HG03066 (cell line): Measurements from ENCODE around the gene KTN1.

ENCODE experiments used
- ATAC-seq: cut with Tn5 transposase; IDR thresholded peaks from one replicate; pipeline ENCODE4 v1.9.1; 2021; ENCODE audit warnings: low read depth; ENCODE audit not compliant: unreplicated experiment

Gene KTN1

DNA sequence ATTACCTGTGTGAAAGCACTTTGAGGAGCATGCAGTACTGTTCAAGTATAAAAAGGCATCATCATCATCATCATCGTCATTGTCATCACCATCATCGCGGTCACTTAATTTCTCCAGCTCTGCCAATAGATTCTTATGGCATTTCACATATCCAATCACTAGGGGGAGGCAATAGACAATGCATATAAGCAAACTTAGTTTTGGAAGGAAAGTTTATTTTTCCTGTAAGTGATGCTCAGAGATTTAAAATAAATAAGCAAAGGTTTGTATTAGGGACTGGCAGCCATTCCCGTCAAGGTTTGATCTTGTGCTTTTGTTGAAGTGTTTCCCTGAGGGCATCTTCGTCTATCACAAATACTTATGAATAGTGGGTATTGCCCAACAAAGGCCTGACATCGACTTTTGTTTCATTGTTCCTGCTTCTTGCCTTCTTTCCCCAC is 127.4 kb downstream of the KTN1 start:
- no peak for ATAC-seq

DNA sequence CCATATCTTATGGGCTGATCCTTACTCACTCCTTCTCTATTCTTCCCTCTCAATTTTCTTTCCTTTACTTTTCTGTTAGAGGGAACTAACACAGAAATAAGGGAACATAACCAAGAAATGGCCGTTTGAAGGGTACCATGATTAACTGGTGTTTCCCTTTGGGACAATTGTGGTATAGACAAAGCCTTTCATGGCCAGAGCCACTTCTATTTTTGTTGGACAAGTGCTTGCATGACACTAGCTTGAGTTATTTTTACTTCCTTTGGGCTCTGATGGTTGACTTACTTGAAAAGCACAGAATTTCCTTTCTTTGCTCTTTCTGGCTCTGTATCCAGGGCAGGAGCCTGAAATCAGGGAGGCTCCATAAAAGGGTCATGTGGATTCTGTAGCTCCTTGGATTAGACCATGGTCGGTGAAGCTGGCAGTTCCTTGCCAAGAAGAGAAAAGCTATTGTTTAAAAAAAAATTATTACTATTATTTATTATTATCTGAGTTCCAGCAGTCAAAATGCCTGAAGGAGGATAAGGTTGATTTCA is 130.6 kb downstream of the KTN1 start:
- ATAC-seq = no peak

DNA sequence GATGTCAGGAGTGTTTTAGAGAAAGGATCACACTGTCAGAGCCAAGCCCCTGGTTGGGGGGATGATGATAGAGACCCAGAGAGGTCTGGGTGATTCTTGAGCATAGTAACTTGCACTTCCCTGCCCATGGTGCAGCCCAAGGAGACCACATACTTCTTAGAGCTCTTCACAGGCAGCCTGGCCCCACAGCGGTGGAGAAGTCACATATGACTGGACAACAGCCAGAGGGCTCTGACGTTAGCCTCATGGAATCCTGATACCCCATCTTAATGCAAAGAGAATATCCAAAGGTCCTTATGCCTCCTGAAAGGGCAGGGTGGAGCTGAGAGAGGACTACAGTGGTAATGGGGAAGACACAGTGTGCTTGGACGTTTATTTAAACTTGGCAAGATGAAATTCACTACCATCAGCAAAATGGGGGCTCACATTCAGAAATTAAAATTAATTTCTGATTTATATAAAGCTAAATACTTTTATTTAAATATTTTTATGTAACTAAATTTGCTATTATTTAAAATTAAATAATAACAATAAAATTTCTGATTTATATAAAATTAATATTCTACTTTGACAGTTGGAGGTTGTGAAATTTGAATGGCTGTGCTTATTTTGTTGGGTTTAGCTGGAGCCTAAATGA is 131.3 kb downstream of the KTN1 start:
- ATAC-seq = no peak

DNA sequence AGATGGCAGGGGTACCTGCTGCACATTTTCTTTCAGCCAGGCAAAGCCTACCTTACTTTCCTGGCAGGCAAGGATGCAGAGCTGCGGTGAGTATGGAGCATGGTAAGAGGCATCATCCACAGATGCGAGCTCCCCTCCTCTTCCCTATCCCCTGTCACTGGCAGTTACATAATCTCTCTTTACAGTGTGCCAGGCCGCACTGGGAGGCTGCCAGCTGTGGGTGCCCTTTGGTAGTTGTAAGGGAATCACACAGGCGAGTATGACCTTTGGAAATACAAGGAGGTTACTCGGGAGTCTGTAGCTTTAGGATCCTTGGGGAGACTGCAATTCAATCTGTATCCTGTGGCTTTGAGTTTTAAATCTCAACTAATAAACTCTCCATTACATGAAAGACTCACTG is 132.5 kb downstream of the KTN1 start:
- ATAC-seq = no peak

DNA sequence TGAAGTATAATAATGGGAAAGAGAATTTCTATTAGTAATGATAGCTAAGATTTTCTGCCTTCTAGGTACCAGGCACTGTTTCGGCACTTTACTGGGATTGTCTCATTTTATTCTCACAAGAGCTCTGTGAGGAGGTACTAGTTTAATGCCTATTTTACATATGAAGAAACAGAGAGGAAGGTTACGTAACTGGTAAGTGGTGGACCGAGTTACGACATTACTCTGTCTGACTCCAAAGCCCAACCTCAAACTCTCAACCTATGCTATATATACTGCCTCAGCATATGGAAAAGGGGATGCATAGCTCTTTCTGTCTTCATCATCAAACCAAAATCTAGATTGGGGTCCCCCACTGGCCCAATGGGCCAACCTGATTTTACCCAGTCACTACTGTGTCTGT is 133.5 kb downstream of the KTN1 start:
- no peak for ATAC-seq

DNA sequence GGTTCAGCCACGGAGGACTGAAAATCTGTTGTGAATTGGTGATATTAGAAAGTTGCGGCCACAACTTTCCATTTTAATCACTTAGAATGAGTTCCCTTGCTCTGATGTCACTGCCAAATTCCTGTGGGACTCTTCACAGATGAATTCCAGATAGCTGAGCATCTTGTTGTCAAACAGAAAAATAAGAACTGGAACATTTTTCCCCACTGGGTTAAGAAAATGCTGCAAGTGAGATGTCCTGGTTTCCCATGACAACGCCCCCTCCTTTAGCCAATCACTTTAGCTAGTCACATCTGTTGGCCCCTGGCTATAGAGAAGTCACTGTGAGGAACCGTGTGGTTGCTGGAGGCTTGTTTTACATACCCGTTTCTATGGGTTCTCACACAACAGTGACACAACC is 135.9 kb downstream of the KTN1 start:
- no peak for ATAC-seq

DNA sequence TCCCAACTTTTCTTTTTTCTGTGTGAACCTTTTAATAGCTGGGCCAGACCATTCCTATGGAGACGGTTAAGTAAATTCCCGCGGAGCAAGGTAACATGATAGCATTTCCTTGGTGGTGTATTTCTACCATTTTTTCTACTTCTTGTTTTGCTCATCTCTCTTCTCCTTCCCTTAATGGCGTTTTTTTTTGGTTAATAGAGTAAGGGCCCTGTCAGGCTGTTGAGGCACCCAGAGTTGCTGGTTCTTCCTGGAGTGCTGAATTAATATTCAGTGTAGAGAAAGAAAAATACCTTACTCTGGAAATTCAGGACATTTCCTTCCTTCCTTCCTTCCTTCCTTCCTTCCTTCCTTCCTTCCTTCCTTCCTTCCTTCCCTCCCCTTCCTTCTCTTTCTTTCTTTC is 137.6 kb downstream of the KTN1 start:
- no peak for ATAC-seq

DNA sequence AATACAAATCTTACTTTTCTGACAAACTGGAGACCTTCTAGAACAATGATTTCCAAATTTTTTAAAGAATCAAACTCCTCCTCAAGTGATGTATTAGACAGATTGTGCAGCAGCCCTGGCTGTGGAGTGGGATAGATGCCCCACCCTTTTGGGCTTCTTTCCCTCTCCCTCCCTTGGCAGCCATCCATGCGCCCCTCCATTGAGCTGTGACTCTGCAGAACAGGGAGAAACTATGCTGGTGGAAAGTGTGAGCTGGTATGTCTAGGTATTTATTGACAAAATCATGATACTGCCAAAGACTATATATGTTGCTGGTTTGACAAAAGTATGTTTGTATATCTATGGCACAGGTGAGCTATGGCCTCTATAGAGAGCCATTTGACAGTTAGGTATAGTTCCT is 138.5 kb downstream of the KTN1 start:
- no peak for ATAC-seq

DNA sequence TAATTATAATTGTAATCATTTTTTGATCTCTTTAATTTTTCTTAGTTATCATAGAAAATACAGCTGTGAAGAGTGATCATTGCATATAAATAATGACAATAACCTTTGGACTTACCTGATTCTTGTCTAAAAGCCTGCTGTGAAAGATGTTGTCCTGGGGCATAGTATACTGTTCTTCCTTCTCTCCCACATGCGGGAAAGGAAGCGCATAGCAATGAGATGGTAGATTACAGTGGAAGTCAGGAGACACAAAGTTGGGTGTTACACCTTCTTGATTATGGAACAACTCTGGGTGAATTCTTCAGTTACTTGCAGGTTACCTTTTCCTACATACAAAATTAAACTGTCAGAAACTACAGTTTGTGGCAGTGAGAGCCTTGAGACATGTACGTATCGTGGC is 140.8 kb downstream of the KTN1 start:
- ATAC-seq = no peak

DNA sequence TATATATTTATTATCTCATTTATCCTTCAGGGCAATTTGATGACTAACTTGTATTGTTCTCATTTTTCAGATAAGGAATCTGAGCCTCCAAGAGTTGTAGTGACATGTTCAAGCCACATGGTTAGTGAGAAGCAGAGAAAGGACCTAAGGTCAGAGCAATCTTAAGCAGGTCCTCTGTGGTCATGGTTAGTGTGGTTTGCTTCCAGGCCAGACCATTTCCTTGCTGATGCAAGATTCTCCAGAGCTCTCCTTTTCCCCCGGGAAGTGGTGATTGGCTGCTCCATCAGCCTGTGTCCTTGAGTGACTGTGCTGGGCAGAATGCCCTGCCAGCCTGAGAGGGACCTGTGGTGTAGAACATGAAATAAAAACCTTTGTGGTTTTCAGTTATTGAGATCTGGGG is 141.3 kb downstream of the KTN1 start:
- no peak for ATAC-seq

DNA sequence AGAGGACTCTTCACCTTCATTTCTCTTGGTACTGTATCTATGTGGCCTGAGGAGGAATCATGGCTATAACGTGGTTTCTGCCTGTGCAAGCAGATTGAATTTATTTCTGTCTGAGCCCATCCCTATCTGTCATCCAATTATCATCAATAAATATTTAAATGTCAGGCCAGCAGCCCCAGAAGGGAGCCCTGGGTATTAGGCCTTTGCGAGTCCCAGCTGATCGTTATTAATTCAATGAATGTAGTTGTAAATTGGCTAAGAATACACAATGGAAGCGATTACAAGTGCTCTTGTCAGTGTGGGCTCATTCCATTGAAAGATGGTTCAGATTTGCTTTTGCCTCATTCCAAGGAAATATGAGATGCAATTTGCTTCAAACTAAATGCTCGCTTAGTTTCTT is 142.0 kb downstream of the KTN1 start:
- ATAC-seq = no peak

DNA sequence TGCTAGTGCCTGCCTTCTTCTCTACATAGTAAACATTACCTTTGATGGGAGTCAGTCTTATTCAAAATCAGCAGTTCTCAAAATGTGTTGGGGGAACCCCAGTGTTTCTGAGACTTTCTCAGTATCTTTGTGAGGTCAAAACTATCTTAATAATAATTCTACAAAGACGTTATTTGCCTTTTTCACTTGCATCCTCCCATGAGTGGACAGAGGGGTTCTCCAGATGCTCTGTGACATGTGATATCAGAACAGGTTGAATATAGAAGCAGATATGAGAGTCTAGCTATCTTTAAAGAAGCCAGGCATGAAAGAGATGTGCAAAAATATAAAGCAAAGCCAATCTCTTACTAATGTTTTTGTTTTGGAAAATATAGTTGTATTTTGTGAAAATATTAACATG is 144.7 kb downstream of the KTN1 start:
- no peak for ATAC-seq

DNA sequence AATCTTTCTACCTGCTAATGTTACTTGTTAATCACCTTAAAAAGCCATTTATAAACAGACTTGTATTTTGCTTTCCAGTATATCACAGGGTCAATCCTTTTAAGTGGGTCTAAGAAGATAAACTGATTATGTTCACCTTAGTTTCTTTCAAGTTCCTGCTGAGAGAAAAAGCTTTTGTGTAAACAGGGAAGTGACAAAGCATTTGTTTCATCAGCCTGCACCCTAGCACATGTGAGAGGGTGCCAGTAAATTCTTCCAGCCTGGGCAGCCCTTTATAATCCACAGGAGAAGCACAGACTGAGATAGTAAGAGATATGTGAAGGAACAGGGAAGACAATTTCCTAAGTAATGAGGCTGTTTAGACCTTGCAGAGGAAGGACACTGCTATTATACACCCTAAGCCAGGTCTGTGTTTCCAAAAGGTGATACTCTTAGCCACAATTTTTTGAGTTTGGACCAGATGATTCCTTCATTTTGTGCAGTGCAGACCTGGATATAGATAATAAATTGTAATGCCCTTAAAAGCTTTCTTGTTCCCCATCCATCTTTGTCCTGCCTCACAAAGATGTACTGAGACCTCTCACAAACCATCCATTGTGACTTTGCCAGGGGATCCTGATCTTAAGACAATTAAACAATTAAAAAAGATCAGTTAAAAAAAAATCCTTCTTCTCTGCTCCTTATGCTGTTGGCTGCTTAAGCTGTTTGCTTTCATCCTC is 150.7 kb downstream of the KTN1 start:
- ATAC-seq = no peak

DNA sequence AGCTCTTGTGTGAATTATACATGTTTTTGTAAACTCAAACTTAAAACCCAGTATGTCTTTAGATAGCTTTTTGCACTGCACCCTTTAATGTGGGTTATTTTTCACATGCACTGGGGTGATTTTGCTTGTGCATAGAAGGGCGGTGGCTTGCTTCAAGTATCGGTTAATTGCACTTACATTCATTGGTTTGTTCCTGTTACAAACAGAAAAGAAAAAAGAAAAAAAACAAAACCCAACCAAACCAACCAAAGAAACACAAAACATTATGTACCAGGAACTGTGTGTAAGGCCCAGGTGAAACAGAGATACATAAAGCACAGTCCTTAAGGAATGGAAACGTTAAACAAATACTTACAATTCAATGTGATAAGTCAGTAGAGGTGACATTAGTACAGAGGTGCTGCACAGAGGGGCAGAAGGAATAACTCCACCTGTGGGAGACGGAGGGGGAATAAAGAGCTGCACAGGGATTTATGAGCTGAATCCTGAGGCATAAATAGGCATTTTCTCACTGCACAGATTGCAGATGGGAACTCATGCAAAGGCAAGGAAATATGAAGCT is 151.4 kb downstream of the KTN1 start:
- ATAC-seq = no peak

DNA sequence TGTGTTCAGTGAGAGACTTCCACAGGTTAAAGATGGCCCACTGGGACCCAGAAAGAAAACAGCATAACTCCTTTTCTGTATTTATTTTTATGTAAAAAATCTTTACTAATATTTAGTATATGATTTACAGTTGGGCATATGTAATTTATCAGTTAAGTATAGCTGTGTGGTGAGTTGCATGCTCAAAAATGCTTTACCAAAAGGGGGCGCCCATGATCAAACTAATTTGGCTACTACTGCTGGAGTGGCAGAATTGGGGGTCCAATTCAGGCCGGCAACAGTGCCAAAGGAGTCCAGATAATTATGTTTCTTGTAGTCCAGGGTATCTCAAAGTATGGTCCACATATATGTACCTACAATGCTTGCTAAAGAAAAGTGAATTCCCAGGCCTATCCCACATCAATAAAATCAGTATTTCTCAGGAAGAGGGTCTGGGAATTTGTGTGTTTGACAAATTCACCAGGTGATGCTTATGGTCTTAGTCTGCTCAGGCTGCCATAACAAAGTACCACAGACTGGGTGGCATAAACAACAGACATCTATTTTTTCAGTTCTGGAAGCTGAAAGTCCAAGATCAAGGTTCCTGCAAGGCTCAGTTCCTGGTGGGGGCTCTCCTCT is 152.0 kb downstream of the KTN1 start:
- ATAC-seq = no peak

DNA sequence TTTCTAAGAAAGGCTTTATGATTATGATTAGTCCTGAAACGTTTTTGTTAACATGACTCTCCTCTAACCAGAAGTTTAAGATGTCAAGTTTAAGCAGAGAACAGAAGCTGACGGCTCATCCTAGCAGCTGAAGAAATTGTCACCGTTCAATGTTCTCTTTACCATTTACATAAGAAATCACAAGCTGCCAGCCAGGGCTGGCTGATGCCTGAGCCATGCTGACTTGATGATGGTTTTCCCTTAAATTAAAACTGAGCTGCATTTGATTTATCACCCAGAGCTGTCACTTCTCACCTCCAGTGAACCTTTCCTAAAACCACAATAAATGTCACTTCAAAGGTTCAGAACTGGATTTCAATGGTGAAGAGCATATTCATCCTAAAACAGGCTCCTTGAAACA is 153.6 kb downstream of the KTN1 start:
- ATAC-seq = no peak
